Measurements from ENCODE around the gene CHL1.

The CHL1 gene

GRCh38 chr3:420584-420983 is 224.0 kb downstream of the CHL1 start:
- TF ChIP-seq CTCF (IDR thresholded peaks at IDR 0.05; ENCODE audit: insufficient read depth, missing control alignments): no peak
- DNase-seq (ENCODE audit: insufficient read length, low spot score) (no peak), FAIRE-seq (no peak)

- no peak for TF ChIP-seq CTCF (IDR thresholded peaks at IDR 0.05; ENCODE audit: insufficient read depth, missing control alignments)
- FAIRE-seq: no peak
- no peak for DNase-seq (ENCODE audit: insufficient read length, low spot score)
Measured at GRCh38 chr3:425079-425478, 228.5 kb downstream of the CHL1 start.

- no peak for DNase-seq (ENCODE audit: insufficient read length, low spot score)
- TF ChIP-seq CTCF (IDR thresholded peaks at IDR 0.05; ENCODE audit: insufficient read depth, missing control alignments): no peak
- no peak for FAIRE-seq
Measured at GRCh38 chr3:426072-426471, 229.5 kb downstream of the CHL1 start.

DNA sequence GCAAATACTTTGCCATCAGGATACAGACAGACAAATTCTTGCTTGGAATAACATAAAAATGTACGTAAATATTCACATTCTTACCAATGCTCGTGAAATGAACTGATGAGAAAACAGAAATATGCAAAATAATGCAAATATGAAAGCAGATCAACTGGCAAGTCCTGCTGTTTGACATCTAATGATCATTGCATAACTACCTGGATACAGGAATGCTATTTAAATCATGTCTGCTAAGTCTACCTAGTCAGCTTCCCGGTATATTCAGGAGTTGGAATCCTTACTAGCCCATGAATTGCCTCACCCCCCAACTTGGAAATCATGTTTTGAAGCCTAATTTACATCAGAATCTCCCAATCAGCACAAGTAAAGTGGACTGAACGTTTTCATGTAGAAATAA is 230.6 kb downstream of the CHL1 start:
- no peak for TF ChIP-seq CTCF (IDR thresholded peaks at IDR 0.05; ENCODE audit: insufficient read depth, missing control alignments)
- no peak for DNase-seq (ENCODE audit: insufficient read length, low spot score)

GRCh38 chr3:430186-430585 is 233.6 kb downstream of the CHL1 start:
- FAIRE-seq (no peak), DNase-seq (ENCODE audit: insufficient read length, low spot score) (no peak)
- TF ChIP-seq CTCF (IDR thresholded peaks at IDR 0.05; ENCODE audit: insufficient read depth, missing control alignments): no peak

More for the DNA sequence above, 230.6 kb downstream of the CHL1 start:
- FAIRE-seq: no peak

DNA sequence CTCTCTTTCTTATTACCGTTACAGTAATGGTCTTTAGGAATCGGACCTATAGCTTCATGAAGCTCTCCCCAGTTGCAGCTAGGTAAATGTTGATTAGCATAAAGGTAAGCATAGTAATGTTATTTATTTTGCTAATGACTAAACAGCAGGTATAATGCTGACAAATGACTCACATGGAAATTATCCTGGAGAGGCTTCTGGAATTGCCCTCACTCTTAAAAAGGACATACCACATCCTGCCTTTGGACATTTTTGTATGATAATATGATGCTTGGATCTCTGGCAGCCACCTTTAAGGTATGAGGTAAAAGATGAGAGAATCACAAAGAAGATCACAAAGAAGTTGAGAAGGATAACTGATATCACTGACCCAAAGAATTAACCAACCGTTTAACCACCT is 238.6 kb downstream of the CHL1 start:
- no peak for TF ChIP-seq CTCF (IDR thresholded peaks at IDR 0.05; ENCODE audit: insufficient read depth, missing control alignments)
- FAIRE-seq: no peak
- DNase-seq (ENCODE audit: insufficient read length, low spot score): no peak

GRCh38 chr3:436053-436452 is 239.5 kb downstream of the CHL1 start:
- TF ChIP-seq CTCF (IDR thresholded peaks at IDR 0.05; ENCODE audit: insufficient read depth, missing control alignments): no peak
- FAIRE-seq (no peak), DNase-seq (ENCODE audit: insufficient read length, low spot score) (no peak)

Data from D721Med (cell line).